Measurements from ENCODE around the gene RMDN2.

RMDN2 gene

GRCh38 chr2:37911296-37911873 is 13.7 kb upstream of the RMDN2 start:
- TF ChIP-seq CTCF (IDR thresholded peaks at IDR 0.05; ENCODE audit: low read length, missing control alignments): no peak
- DNase-seq (ENCODE audit: low read depth): peak; percentile 35
- H3K4me3 ChIP-seq (replicated peaks; ENCODE audit: low read depth, low read length): no peak overlapping the region

- TF ChIP-seq CTCF (IDR thresholded peaks at IDR 0.05; ENCODE audit: low read length, missing control alignments): no peak
- DNase-seq (ENCODE audit: low read depth): peak; percentile 39
- H3K4me3 ChIP-seq (replicated peaks; ENCODE audit: low read depth, low read length): no peak overlapping the region
Observed at GRCh38 chr2:37912056-37912455, 13.0 kb upstream of the RMDN2 start.

DNA sequence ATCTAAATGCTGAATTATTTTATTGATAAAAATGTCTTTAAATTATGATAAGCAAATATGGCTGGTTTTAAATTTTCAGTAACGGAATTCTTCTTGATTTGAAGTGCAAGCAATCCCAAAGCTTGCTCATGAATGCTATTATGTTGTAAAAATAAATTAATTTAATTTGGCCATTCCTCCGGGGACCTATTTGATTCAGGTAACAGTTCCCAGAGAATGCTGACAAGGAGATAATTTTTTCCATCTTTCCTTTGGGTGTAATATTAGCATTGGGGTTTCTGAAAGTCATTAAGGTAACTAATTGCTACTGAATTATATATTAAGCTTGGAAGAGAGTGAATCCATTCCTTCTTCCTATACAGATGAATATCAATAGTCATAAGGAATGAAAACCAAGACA is 12.5 kb upstream of the RMDN2 start:
- TF ChIP-seq CTCF (IDR thresholded peaks at IDR 0.05; ENCODE audit: low read length, missing control alignments): no peak
- DNase-seq (ENCODE audit: low read depth): no peak
- no peak overlapping the region for H3K4me3 ChIP-seq (replicated peaks; ENCODE audit: low read depth, low read length)

- no peak for DNase-seq (ENCODE audit: low read depth)
- TF ChIP-seq CTCF (IDR thresholded peaks at IDR 0.05; ENCODE audit: low read length, missing control alignments): no peak
- H3K4me3 ChIP-seq (replicated peaks; ENCODE audit: low read depth, low read length): no peak overlapping the region
Observed at GRCh38 chr2:37914340-37914739, 10.7 kb upstream of the RMDN2 start.

- TF ChIP-seq CTCF (IDR thresholded peaks at IDR 0.05; ENCODE audit: low read length, missing control alignments): no peak
- H3K4me3 ChIP-seq (replicated peaks; ENCODE audit: low read depth, low read length): no peak overlapping the region
- no peak for DNase-seq (ENCODE audit: low read depth)
Observed at GRCh38 chr2:37915773-37916172, 9.3 kb upstream of the RMDN2 start.

DNA sequence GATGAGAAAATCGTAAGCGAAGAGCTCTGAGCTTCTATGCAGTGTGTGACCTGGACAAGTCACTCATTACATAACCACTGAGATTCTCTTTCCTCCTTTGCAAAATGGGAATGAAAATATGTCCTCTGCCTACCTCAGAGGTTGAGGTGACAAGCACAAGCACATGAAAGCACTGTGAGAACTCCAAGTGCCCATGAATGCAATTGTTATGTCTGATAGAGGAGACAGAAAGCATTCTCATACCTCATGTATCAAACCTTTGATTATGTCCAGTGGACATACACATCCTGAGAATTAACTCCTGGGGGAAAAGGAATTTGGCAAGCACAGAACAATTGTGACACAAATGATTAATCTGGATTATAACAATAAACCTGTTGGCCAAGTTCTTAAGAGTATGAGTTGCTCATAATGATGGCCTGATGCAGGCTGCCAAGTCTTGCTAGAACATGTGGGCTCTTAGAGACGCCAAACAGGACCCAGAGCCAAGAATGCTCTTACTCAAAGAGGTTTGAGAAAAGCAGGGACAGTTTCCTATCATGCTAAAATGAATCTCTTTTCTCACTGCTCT is 8.5 kb upstream of the RMDN2 start:
- no peak overlapping the region for H3K4me3 ChIP-seq (replicated peaks; ENCODE audit: low read depth, low read length)
- no peak for TF ChIP-seq CTCF (IDR thresholded peaks at IDR 0.05; ENCODE audit: low read length, missing control alignments)
- DNase-seq (ENCODE audit: low read depth): peak; percentile 97

Measured in fibroblast of pulmonary artery (primary cell).